Astrocyte of the spinal cord (primary cell): ENCODE results near the gene SLC17A8.

Source experiments
- DNase-seq: peaks from one replicate; pipeline ENCODE4 v3.0.0; 2011; ENCODE audit warnings: low read depth, low spot score
- H3K4me3 ChIP-seq: 2 replicates; pipeline ENCODE4 v1.5.1; 2011; ENCODE audit warnings: low read depth, mild to moderate bottlenecking, low read length, moderate library complexity
- CTCF ChIP-seq: IDR thresholded peaks from 2 replicates; pipeline ENCODE4 v1.5.1; 2012; ENCODE audit warnings: low read depth, mild to moderate bottlenecking, low read length, inconsistent platforms
- in situ Hi-C: cut with HindIII; loops from 2 replicates; pipeline ENCODE4 v1.10.0; 2017; ENCODE audit warnings: low sequenced_read_pairs

The SLC17A8 gene

DNA sequence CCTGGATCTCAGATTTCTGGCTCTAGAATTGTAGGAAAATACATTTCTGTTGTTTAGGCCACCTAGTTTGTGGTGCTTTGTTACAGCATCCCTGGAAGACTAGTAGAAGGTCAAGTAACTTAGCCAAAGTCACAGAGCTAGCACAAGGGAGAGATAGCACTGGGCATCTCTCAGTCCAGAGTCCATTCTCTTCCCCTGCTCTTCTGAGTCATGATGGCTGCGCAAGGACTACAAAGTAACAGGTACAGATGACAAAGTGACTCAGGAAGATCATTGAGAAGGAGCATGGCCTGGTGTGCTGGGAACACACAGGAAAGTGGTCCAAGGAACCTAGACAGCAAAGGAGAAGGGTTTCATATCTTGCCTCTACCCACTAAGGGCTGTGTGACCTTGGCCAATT, 19.3 kb downstream of the SLC17A8 start:
- no peak for TF ChIP-seq CTCF
- H3K4me3 ChIP-seq: no peak overlapping the region
- in situ Hi-C loops: no loop called here
- DNase-seq: no peak

DNA sequence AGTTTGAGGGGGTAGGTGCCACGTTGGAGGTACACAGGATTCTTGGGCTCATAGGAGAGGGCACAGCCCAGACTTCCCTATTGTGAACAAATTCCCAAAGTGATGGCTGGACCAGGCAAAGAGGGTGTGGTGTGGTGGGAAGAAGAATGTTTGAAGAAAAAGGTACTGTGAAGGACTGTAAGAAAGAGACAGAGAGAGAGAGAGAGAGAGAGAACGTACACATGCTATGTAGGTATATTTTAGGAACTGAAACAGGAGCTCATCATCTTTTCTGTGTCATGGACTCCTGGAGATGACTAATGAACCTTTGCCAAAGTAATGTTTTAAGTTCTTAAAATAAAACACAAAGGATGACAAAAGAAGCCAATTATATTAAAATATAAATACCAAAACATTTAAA, 24.5 kb downstream of the SLC17A8 start:
- no peak overlapping the region for H3K4me3 ChIP-seq
- no peak for DNase-seq
- in situ Hi-C loops: no loop called here
- TF ChIP-seq CTCF: no peak

- in situ Hi-C loops: no loop called here
- H3K4me3 ChIP-seq: no peak overlapping the region
- no peak for TF ChIP-seq CTCF
- DNase-seq: no peak
Observed at GRCh38 chr12:100382338-100382737, 25.5 kb downstream of the SLC17A8 start.

DNA sequence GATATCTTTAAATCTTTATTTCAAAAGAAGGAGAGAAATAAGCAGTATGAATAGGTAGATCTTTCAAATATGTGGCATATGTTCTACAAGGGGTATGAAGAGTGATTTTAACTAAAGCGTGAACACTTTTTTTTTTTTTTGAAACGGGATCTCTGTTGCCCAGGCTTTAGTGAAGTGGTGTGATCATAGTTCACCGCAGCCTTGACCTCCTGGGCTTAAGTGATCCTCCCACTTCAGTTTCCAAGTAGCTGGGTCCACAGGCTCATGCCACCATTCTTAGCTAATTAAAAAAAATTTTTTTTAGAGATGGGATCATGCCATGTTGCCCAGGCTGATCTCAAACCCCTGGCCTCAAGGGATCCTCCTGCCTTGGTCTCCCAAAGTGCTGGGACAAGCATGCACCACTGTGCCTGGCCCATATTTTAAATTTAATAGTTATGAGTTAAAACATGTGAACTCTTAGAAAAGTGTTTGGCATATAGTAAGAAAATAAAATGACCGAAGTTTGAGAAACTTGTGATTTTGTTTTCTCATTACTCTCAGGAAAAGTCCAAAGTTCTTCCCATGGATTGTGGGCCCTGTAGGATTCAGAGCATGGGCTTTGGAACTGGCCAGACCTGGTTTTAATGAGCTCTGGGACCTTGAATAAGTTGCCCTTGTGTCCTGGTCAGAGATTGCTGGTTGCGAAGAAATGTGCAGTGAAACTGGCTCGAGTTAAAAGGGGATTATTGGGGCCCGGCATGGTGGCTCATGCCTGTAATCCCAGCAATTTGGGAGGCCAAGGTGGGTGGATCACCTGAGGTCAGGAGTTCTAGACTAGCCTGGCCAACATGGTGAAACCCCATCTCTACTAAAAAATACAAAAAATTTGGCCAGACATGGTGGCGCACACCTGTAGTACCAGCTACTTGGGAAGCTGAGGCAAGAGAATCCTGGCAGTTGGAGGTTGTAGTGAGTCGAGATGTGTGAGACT, 27.0 kb downstream of the SLC17A8 start:
- no peak for TF ChIP-seq CTCF
- H3K4me3 ChIP-seq: no peak overlapping the region
- in situ Hi-C loops: no loop called here
- no peak for DNase-seq

DNA sequence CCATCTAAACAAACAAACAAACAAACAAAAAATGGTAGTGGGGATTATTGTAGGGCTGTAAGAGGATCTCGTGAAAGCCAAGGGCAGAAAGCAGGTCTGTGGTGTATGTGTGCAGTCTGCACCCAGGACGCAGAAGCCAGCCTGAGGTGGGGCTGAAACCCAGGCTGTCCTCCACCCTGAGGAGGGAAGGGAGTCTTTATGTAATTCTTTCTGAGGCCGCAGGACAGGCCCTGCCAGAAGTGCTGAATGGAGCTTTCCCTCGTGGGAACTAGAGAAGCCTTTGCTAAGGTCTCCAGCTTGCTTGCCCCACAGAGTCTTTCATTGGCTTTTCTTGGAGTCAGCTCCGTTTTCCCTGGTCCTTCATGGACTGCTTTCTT, 27.7 kb downstream of the SLC17A8 start:
- no peak for TF ChIP-seq CTCF
- DNase-seq: no peak
- in situ Hi-C loops: no loop called here
- H3K4me3 ChIP-seq: no peak overlapping the region

GRCh38 chr12:100388382-100388781, 31.5 kb downstream of the SLC17A8 start:
- TF ChIP-seq CTCF: no peak
- DNase-seq: no peak
- H3K4me3 ChIP-seq: no peak overlapping the region
- in situ Hi-C loops: no loop called here
